ENCODE measurements around the gene ZNF529.

Gene ZNF529

DNA sequence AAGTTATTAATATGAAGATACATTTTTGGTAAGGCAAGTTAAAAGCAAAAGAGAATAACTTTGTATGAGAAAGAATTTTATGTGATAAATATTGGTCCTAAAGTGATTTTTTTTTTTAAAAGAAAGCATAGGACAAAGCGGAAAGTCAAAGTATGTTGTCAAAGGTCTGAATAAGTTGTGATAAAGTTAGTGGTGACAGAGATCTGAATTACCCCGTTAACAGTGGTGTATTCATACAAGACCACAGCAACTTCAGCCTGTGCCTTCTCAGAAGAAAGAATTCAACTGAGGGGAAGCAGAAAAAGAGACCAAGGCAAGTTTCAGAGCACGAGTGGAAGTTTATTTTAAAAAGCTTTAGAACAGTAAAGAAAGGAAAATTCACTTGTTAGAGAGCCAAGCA, 64.8 kb downstream of the ZNF529 start:
- DNase-seq = no peak

DNA sequence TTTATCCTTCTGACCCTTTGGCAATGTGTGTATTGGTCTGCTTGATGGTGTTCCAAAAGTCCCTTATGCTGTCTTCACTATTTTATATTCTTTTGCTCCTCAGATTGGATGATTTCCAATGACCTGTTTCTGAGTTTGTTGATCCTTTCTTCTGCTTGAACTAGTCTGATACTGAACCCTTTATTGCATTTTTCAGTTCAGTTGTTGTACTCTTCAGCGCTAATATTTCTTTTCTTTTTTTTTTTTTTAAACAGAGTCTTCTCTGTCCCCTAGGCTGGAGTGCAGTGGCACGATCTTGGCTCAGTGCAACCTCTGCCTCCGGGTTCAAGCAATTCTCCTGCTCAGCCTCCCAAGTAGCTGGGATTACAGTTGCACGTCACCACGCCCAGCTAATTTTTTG, 71.1 kb downstream of the ZNF529 start:
- DNase-seq = no peak

- DNase-seq = no peak
Observed at GRCh38 chr19:36497001-36497400, 76.1 kb downstream of the ZNF529 start.
